Loucy (cell line): ENCODE results near the gene CIITA.

Experiments
- H2AFZ ChIP-seq: fragments of 200-600 bp; sonication (generic); 2 replicates; pipeline ENCODE4 v1.6.0; 2016; ENCODE audit warnings: antibody characterized with exemption, mild to moderate bottlenecking, low read length, moderate library complexity
- H3F3A ChIP-seq: fragments of 200-600 bp; 2 replicates; pipeline ENCODE4 v1.6.0; 2016; ENCODE audit warnings: antibody characterized with exemption, low read depth, mild to moderate bottlenecking
- H3K27me3 ChIP-seq: fragments of 200-600 bp; sonication (generic); 2 replicates; pipeline ENCODE4 v1.6.1; 2014; ENCODE audit warnings: low read length, mild to moderate bottlenecking; ENCODE audit not compliant: insufficient read depth, poor library complexity, severe bottlenecking
- H3K36me3 ChIP-seq: fragments of 200-600 bp; sonication (generic); 2 replicates; pipeline ENCODE4 v1.6.1; 2016; ENCODE audit warnings: low read length; ENCODE audit not compliant: insufficient read depth
- H3K4me1 ChIP-seq: fragments of 200-600 bp; sonication (generic); 2 replicates; pipeline ENCODE4 v1.5.1; 2014; ENCODE audit warnings: low read length, mild to moderate bottlenecking; ENCODE audit not compliant: insufficient read depth, poor library complexity, severe bottlenecking
- H3K4me2 ChIP-seq: fragments of 200-600 bp; sonication (generic); 2 replicates; pipeline ENCODE4 v1.6.0; 2014; ENCODE audit warnings: antibody characterized with exemption, low read length, low read depth, mild to moderate bottlenecking; ENCODE audit not compliant: poor library complexity, severe bottlenecking
- H3K4me3 ChIP-seq: fragments of 200-600 bp; sonication (generic); 2 replicates; pipeline ENCODE4 v1.5.1; 2014; ENCODE audit warnings: low read length, mild to moderate bottlenecking, mixed read lengths; ENCODE audit not compliant: poor library complexity, severe bottlenecking
- H3K79me2 ChIP-seq: fragments of 200-600 bp; sonication (generic); 2 replicates; pipeline ENCODE4 v1.6.1; 2014; ENCODE audit warnings: low read length; ENCODE audit not compliant: insufficient read depth
- H3K9ac ChIP-seq: fragments of 200-600 bp; sonication (generic); 2 replicates; pipeline ENCODE4 v1.6.0; 2014; ENCODE audit warnings: mild to moderate bottlenecking, low read depth, low read length, moderate library complexity; ENCODE audit not compliant: poor library complexity, severe bottlenecking
- H3K9me2 ChIP-seq: fragments of 200-600 bp; sonication (generic); replicated peaks from 2 replicates; pipeline ENCODE4 v1.6.1; 2016; ENCODE audit warnings: low read depth, low read length, mixed read lengths
- H3K9me3 ChIP-seq: fragments of 200-600 bp; sonication (generic); 2 replicates; pipeline ENCODE4 v1.6.1; 2014; ENCODE audit warnings: mild to moderate bottlenecking, antibody characterized with exemption, low read length, low read depth; ENCODE audit not compliant: insufficient read depth
- H4K20me1 ChIP-seq: fragments of 200-600 bp; sonication (generic); 2 replicates; pipeline ENCODE4 v1.6.0; 2014; ENCODE audit warnings: antibody characterized with exemption, low read length, mild to moderate bottlenecking; ENCODE audit not compliant: insufficient read depth, poor library complexity, severe bottlenecking
- CTCF ChIP-seq: fragments of 200-600 bp; sonication (generic); conservative IDR thresholded peaks from 2 replicates; pipeline ENCODE4 v1.5.1; 2014; ENCODE audit warnings: mild to moderate bottlenecking, antibody characterized with exemption, low read length
- EZH2phosphoT487 ChIP-seq: fragments of 200-600 bp; IDR thresholded peaks from 2 replicates; pipeline ENCODE4 v1.6.1; 2018; ENCODE audit warnings: antibody characterized with exemption, mild to moderate bottlenecking, moderate library complexity, borderline replicate concordance

CIITA gene

GRCh38 chr16:10889855-10890254 lies 12.9 kb downstream of the CIITA start:
- H4K20me1 ChIP-seq = no peaks in the 10 kb centered on the region
- TF ChIP-seq EZH2phosphoT487 (no peak), CTCF (no peak)
- no peak overlapping the region for H2AFZ ChIP-seq
- no peaks in the 10 kb centered on the region for H3K9me3 ChIP-seq
- H3K4me1 ChIP-seq = no peaks in the 10 kb centered on the region
- no peaks in the 10 kb centered on the region for H3K27me3 ChIP-seq
- no peak overlapping the region for H3K4me2 ChIP-seq
- no peaks in the 10 kb centered on the region for H3F3A ChIP-seq
- no peaks in the 10 kb centered on the region for H3K79me2 ChIP-seq
- H3K36me3 ChIP-seq = no peaks in the 10 kb centered on the region
- no peak overlapping the region for H3K4me3 ChIP-seq
- H3K9me2 ChIP-seq = no peaks in the 10 kb centered on the region
- H3K9ac ChIP-seq = no peak overlapping the region

- H3K27me3 ChIP-seq = no peaks in the 10 kb centered on the region
- H3K4me1 ChIP-seq = no peaks in the 10 kb centered on the region
- H3F3A ChIP-seq = no peaks in the 10 kb centered on the region
- no peaks in the 10 kb centered on the region for H3K9me2 ChIP-seq
- no peaks in the 10 kb centered on the region for H4K20me1 ChIP-seq
- H3K9me3 ChIP-seq = no peaks in the 10 kb centered on the region
- H3K79me2 ChIP-seq = no peaks in the 10 kb centered on the region
- no peaks in the 10 kb centered on the region for H3K36me3 ChIP-seq
- H3K9ac ChIP-seq = no peak overlapping the region
- H3K4me2 ChIP-seq = no peak overlapping the region
- no peak overlapping the region for H2AFZ ChIP-seq
- H3K4me3 ChIP-seq = no peak overlapping the region
- no peak for TF ChIP-seq EZH2phosphoT487
- TF ChIP-seq CTCF = no peak
Measured at GRCh38 chr16:10892782-10893318, 15.8 kb downstream of the CIITA start.

GRCh38 chr16:10895053-10895946 lies 18.3 kb downstream of the CIITA start:
- no peaks in the 10 kb centered on the region for H3K9me2 ChIP-seq
- H3K4me2 ChIP-seq = no peak overlapping the region
- no peaks in the 10 kb centered on the region for H4K20me1 ChIP-seq
- H3K36me3 ChIP-seq = no peaks in the 10 kb centered on the region
- no peaks in the 10 kb centered on the region for H3K4me1 ChIP-seq
- no peak overlapping the region for H3K9ac ChIP-seq
- H3K79me2 ChIP-seq = no peaks in the 10 kb centered on the region
- no peaks in the 10 kb centered on the region for H3F3A ChIP-seq
- H3K27me3 ChIP-seq = no peaks in the 10 kb centered on the region
- no peak overlapping the region for H2AFZ ChIP-seq
- H3K9me3 ChIP-seq = no peaks in the 10 kb centered on the region
- H3K4me3 ChIP-seq = no peak overlapping the region
- TF ChIP-seq CTCF = no peak
- TF ChIP-seq EZH2phosphoT487 = no peak
